AML-193 (cell line): ENCODE data around the gene MT1B.
"Not testable (repeated sequence)": the region's sequence is repeated elsewhere in the genome, so short reads cannot be mapped to it uniquely, and the experiment has no call there.

ENCODE experiments used
- DNase-seq, 2 experiments: peaks; one replicate each; lab custom pipeline; 2025; lab: John Stamatoyannopoulos, UW

The MT1B gene

GRCh38 chr16:56667581-56668571, 16.2 kb downstream of the MT1B start, which contains the start of gene MT1G:
Gene MT1G, minus strand, starts transcription at chr16:56668065. Its CDS starts 72 bp downstream, at chr16:56667993.
- DNase-seq = no peak

DNA sequence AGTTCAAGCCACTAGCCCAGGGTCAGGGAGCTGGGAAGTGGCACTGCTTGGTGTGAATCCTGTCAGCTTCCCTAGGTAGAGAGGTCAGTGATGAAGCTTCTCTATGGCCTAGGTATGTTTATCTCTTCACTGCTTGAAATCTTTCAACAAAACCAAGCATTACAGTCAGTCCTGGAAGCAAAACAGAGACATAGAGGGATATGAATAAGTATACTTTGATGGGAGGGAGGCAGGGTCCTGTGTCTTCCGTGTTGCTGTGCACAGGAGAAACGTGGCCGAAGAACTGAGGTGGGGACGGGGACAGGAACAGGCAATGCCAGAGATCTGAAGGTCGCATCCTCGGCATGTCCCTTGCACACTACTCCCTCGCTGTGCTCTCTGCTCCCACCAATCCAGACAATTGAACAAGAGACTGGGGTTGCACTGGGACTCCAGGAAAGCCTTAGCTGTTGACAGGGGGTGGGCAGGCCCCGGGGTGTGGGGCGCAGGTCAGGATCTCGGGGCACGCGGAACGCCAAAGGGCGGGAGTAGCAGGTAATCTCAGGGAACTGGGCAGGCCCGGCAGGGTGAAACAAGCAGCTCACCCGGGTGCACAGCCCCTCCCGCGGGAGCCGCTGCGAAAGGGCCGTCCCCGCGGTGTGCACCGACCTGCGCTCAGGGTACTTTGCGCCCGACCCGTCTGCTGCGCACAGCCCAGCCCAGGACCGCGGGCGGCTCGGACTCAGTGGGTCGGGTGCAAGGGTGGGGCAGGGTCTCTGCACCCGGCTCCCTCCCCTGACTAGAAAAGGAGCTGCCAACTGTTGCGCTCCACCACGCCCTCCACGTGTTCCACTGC, 17.5 kb downstream of the MT1B start, which contains the start of gene MT1H:
TSS of gene MT1H (plus strand) at position 810 of the 835 bp plus-strand sequence. CDS start 71 bp downstream, outside the sequence.
- DNase-seq = no peak

DNA sequence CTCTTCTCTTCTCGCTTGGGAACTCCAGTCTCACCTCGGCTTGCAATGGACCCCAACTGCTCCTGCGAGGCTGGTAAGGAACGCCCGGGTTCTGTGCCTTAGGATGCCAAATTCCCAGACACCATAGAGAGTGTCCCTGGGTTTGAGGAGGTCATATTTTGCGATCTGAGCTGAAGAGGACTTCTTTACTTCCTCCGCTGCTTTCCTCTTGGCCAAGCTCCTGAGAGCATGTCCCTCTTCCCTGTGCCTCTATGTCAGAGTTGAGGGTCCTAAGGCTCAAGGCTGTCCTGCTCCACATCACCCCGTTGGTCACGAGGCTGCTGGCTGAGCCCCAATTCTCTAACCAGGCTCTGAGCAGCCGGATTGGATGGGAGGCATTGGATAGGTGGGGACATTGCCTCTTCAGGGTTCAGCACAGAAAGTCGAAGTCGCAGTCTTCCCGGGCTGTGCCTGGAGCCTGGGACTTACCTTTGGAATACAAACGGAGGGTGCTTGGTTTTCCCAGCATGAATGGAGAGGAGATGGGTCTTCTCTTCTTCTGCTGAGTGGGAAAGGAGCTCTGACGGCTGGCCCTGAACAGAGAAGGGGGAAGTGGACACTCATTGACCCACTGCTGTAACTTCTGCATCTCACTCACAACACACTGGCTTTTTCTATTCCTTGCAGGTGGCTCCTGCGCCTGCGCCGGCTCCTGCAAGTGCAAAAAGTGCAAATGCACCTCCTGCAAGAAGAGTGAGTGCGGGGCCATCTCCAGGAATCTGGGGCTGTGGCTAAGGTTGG, 18.3 kb downstream of the MT1B start:
- DNase-seq = no peak

- no peak for DNase-seq
These were observed 18.9 kb downstream of the MT1B start for GRCh38 chr16:56670620-56670934.

GRCh38 chr16:56671691-56672090, 20.0 kb downstream of the MT1B start:
- not testable (repeated sequence) for DNase-seq

- DNase-seq = not testable (repeated sequence)
These were observed 20.5 kb downstream of the MT1B start for GRCh38 chr16:56672171-56672570.

- DNase-seq = no peak
These were observed 21.3 kb downstream of the MT1B start for GRCh38 chr16:56672761-56673536.

- peak; percentile 44 to 47 for DNase-seq
These were observed 22.2 kb downstream of the MT1B start for GRCh38 chr16:56673921-56674320.

DNA sequence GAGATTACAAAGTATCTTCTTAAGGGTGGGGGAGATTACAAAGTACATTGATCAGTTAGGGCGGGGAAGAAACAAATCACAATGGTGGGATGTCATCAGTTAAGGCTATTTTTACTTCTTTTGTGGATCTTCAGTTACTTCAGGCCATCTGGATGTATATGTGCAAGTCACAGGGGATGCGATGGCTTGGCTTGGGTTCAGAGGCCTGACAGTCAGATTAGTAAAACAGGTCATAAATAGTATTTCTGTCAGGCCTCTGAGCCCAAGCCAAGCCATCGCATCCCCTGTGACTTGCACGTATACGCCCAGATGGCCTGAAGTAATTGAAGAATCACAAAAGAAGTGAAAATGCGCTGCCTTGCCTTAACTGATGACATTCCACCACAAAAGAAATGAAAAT, 22.9 kb downstream of the MT1B start:
- DNase-seq = not testable (repeated sequence)

GRCh38 chr16:56675685-56676210, 24.1 kb downstream of the MT1B start:
- DNase-seq = no peak

GRCh38 chr16:56677474-56677873, 25.8 kb downstream of the MT1B start:
- no peak for DNase-seq

DNA sequence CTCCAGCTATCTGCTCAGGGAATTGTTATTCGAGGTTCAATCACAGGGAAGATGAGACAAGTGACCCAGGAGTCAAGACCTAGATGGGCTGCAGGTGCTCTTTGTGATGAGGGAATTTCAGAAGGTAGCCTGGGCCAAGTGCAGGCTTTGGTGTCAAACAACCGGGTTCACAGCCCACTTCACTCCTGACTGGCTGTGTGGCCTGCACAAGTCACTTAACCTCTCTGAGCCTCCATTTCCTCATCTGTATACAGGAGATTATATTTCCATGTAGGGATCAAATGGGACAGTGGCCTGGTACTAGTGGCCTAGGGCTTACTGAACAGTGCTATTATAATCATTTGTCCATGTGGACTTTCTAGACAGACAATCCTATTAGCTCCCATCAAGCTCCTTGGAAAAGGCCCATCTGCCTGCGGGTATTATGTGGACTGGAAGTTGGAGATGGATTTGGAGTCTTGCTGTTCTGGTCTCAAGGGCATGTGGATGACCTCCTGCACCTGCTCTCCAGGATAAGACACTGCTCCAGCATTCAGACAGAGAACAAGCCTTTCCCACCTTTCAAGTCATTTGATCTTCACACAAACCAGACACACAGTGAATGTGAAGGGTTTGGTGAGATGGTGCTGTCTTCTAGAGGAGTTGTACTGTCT, 27.5 kb downstream of the MT1B start:
- no peak for DNase-seq

- peak in 1 of 2 experiments; percentile 26 for DNase-seq
These were observed 28.1 kb downstream of the MT1B start for GRCh38 chr16:56679818-56680217.

DNA sequence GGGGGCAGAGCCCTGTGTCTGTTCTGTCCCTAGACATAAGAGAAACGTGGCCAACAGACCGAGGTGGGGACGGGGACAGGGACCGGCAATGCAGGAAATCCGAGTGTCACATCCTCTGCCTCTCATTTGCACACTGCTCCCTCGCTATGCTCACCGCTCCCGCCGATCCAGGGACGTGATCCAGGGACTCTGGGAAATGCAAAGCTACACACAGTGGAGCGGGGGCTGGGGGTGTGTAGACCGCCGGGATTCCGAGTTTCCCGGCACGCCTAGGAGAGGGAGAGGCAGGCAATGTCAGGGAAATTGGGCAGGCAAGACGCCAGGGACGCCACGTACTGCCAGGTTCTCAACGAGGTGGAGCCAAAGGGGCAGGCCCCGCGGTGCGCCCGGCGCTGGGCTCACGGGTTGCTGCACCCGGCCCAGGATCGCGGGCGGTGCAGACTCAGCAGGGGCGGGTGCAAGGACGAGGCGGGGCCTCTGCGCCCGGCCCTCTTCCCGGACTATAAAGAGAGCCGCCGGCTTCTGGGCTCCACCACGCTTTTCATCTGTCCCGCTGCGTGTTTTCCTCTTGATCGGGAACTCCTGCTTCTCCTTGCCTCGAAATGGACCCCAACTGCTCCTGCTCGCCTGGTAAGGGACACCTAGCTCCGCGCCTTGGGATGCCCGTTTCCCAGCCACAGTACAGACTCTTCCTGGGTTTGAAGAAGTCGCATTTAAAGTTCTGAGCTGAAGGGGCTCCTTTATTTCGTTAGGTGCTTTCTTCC, 30.4 kb downstream of the MT1B start, which contains the start of gene MT1X:
TSS of gene MT1X (plus strand) at position 532 of the 764 bp plus-strand sequence. CDS start at position 603, 71 bp downstream.
- DNase-seq = peak; percentile 84 to 85

GRCh38 chr16:56682703-56683397, 31.2 kb downstream of the MT1B start:
- peak in 1 of 2 experiments; percentile 12 for DNase-seq

GRCh38 chr16:56683424-56684172, 31.9 kb downstream of the MT1B start:
- DNase-seq = no peak

GRCh38 chr16:56684256-56684925, 32.7 kb downstream of the MT1B start:
- DNase-seq = no peak
